Activated CD4-positive, alpha-beta T cell treated with anti-CD3 and anti-CD28 coated beads for 4 hours (primary cell): ENCODE measurements around the gene MYH11.
"Not testable (repeated sequence)": the region's sequence is repeated elsewhere in the genome, so short reads cannot be mapped to it uniquely, and the experiment has no call there.

Source experiments
- DNase-seq, 2 donors: peaks; one replicate each; pipeline ENCODE4 v3.0.0-alpha.2; 2020

MYH11 gene

DNA sequence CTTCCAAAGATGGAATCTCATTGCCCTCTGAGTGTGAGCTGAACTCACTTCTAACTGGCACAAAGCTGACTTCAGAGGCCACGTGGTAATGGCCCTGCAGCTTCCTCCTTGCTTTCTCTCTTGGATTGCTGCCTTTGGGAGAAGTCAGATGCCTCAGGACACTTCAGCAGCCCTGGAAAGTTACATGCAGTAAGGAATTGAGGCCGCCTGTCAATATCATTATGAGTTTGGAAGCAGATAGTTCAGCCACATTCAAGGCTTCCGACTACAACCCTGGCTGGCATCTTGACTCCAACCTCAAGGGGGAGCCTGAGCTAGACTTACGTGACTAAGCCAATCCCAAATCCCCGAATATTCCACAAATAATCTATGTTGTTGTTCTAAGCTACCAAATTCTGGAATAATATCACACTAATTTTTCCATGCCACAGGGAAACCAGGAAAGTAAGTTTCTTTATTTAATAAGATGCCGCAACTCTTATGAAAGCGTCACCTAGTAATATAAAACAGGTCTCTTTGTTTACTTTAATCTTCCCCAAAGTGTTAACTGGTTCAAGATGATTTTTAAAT lies 18.0 kb upstream of the MYH11 start:
- DNase-seq, result no peak

DNA sequence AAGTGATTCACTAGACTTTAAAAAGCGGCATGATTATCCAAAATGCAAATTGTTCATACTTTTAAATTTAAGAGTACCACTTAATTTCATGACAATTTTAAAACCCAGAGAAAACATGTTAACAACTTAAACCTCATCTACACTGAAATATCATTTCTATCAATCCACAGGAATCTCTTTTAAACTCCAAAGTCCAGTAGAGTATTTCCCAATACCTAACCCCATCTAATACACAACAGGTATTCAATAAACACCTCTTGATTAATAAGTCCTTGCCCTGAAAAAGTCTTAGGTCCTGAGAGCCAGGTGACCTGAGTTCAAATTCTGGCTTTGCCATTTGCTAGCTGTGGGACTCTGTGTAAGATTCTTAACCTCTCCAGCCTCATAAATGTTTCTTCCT lies 16.9 kb upstream of the MYH11 start:
- DNase-seq, result no peak

DNA sequence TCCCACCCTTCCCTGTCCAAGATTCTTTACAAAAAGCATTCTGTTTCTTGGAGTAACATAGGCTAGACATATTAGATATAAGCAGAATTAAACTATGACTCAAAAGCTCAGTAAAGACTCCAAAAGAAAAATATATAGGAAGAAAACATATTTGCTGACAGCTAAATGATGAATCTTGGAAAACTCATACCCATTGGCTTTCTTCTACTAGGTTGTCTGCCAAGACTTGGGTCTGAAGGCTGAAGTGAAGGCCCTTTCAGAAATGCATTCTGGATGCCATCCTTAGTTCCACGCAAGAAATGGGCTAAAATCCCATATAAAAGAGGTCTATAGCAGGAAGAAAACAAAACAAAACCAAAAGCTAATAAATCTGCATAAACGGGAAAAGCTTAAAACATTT lies 16.5 kb upstream of the MYH11 start:
- no peak for DNase-seq

DNA sequence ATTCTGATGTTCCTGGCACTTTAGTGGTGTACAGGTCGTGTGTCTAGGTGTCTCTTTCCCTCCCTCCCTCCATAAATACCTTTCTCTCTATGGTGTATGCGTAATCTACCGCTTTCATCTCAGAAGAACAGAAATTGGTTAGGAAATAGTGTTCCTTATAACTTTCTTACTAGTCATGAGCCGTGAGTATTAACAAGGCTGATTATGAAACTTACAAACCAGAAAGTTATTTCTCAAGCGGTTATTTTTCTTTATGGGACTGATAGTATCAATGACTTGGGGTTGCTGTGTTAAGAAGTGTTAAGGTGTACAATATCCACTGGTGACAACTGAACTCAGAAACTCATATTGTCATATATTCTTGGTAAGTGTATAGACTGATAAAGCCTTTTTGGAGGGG lies 13.2 kb upstream of the MYH11 start:
- DNase-seq, result no peak

DNA sequence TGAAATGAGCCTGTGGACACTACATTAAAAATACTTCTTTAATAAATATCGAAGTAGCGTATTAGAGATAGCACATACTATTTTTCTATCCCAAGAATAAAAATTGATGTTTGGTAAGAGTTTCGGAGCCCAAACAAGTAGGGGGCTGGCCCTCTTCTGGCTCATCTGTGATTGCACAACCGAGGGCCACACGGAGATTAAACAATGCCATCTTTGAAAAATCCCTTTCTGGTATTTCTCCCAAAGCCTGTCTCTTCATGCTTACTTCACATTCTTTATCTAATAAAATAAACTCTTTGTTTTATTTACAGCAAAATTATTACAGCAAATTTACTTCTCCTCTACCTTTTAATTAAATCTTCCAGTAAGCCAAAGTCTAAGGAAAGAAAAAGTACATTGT lies 9.6 kb upstream of the MYH11 start:
- DNase-seq, result no peak

DNA sequence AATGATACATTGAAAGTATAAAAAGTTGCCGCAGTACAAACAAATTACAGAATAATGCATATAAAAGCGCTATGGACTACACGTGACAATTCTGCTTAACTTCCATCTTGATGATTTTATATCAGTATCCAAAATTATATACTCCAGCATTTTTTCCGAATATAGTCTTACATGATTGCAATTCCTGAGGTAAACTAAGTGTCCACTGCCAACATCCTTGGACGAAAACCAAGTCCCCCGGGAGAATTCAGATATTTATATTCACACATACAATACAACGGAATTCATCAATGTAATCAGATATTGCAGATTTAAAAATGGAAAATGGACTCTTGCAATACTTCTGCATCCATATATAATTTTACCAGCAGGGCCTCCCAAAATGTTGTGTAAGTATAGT lies 8.9 kb upstream of the MYH11 start:
- DNase-seq, result no peak

DNA sequence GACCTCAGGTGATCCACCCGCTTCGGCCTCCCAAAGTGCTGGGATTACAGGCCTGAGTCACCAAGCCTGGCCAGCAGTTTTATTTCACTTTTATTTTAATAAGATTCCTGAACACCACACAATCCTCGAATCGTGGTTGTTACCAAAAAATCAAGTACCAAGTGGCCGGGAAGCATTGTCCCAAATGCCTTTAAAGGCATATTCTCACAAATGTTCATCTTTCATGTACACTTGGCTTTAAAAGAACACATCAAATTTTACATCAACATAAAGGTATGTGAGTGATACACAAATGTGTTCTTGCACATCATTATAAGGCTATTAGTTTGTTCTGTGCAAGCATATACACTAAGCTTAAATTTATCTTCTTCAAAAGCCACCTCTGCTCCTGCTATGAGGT lies 8.1 kb upstream of the MYH11 start:
- DNase-seq, result no peak

DNA sequence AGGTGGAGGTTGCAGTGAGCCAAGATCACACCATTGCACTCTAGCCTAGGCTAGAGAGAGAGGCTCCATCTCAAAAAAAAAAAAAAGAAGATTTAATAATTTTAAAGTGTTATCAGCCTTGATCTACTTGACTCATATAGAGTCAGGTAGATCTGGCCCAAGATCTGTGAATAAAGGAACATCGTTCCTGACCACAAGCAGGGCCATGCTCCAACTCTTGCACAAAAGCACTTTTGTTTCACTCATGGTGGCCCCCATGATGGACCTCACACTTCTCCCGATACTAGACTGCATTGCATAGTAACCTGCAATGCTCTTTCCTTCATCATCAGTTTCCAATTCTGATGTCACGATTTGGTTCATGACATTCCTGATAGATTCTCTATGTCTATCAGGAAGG lies 5.2 kb upstream of the MYH11 start:
- no peak for DNase-seq

DNA sequence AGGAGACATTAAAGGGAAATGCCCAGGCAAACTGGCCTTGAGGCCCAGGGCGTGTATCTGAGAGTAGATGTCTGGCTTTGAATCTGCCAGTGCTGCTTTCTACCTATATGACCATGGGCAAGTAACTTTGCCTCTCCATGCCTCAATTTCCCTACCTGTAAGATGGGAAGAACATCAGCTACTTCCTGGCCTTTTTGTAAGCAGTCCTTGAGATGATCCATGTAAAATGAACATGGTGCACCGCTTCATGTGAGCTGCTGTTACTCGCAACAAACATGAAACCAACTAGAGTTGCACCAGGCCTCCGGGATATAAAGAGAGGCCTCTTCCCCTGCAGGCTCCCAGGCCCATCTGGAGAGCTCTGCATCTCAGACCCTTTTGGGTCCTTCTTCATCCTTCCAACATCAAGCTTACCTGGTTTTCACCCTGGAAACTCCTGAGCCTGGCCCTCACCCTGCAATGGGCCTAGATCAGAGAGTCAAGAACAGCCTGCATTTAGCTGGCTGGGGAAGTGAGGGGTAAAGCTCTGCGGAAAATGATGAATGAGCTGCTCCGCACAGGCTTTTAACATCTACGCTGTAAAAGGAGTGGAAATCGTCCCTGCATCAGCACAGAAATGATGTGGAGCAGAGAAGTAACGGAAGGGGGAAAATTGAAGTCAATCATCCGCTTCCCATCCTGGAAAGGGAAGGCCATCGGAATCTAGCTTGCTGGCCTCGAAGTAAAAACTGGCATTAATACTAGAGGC lies 2.3 kb upstream of the MYH11 start:
- DNase-seq, result no peak

DNA sequence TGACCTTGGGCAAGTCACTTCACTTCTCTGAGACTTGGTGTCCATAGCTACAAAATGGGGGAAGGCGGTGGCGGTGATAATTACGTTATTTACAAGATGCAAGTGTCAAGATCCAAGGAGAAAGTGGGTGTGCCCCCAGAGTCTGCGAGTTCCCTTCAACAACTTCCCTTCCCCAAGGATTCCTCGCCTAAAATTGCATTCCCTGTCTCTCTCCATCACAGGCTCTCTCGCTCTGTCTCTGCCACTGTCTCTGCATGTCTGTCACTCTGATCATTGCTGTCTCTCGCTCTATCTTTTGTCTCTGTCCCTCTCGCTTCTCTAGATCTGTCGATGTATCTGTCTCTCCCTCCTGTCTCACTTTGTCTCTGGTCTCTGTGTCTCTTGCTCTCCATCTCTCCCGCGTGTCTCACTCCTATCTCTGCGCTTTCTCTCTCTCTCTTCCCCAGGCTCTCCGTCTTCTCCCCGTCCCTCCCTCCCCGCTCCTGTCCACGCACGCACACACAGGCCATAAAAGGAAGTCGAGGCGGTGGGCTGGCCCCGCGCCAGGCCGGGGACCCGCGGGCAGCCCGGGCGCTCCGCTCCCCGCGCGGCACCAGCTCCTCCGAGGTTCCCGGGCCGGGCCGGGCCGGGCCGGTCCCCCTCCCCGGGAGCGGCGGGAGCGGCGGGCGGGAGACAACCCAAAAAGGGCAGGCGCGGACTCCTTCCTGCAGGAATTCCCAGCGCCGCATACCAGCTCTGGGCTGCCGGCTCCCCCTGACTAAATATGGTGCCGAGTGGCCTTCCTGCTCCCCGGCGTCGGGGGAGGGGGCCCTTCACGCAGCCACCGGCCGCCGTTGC lies 1.1 kb upstream of the MYH11 start:
- DNase-seq, result no peak

DNA sequence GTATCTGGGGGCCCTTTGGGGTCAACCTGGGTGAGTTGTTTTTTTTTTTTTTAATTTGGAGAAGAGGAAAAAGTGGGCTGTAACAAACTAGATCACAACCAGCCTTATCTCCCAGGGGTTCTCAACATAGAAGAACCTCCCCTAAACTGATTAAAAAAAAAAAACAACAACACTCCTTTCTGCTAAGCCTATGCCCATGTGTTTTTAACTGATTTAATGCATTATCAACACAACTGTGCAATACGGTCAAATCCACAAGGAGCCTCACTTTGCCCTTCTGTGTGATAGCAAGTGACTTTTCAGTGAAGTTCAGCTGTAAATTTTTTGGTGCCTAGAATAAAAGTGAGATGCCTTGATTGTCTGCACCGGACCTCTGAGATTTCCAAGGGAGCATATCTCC lies 646 bp downstream of the MYH11 start:
- no peak for DNase-seq

DNA sequence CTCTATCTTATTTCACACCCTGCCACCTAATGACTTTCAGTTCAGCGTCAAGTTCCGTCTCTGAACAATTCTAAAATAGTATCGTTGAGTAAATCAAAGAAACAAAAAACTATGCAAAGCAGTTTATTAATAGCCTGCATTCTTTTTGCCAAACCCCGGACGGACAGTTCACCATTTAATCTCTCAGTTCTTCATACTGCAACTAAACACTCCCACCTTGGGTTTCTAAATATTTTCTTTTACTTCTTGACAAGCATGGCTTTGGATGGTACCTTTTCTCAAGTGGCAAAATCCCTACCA lies 1.2 kb downstream of the MYH11 start:
- no peak for DNase-seq

DNA sequence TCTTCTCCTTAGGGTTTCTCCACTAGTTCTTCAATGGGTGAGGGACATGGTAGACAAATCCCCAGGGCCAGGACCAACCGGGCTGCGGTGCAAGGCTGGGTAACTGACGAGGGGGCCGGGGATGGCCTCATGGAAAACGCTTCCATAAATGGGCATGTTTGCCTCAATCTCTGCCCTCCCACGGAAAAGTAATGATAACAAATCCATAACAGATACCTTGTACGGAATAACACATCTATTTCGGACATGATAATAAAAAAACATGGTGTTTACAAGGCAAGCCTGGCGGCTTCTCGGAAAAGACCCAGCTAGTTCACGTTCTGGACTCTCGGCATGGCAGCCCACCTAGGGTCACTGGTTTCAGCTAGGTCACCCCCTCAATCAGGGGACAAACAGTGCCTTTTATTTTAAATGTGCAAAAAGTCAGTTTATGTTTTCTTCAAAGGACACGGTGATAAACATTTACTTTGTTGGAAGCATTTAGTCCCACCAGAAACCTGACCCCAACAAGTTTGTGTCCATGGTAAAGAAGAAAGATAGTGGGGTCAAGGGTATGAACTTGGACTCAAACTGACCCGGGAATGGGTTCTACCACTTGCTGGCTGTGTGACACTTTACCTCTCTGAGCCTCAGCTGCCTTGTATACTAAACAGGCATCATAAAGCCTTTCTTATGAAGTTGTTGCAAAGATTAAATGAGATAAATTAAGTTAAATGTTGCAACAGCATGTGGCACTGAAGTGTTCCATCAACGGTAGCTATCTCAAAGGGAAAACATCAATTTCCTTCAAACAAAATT lies 1.7 kb downstream of the MYH11 start:
- no peak for DNase-seq

DNA sequence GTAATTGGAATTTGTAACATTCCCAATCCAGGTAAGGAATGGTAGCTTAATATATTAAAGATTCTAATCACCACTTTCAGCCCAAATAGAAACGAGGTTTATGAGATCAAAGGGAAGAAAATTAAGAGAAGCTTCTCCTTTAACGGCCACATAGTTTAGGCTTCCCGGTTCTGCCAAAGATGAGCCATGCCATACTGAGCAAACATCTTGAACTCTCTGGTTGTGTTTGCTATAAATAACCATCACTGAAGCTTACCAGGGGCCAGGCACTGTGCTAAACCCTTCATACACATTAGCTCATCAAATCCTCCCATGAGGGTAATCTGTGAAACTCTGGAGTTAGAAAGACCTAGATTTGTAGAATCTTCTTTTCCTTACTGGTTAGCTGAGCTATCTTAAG lies 2.8 kb downstream of the MYH11 start:
- DNase-seq, result no peak

DNA sequence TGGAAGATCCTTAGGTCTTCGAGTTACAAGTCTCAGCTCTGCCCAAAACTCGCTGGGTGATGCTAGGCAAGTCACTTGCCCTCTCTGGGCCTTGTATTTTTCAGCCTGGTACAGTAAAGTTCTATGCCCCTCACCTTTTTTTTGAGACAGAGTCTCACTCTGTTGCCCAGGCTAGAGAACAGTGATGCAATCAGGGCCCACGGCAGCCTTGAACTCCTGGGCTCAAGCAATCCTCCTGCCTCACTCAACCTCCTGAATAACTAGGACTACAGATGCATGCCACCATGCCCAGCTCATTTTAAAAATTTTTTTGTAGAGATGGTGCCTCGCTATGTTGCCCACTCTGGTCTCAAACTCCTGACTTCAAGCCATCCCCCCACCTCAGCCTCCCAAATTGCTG lies 3.8 kb downstream of the MYH11 start:
- DNase-seq, result no peak

DNA sequence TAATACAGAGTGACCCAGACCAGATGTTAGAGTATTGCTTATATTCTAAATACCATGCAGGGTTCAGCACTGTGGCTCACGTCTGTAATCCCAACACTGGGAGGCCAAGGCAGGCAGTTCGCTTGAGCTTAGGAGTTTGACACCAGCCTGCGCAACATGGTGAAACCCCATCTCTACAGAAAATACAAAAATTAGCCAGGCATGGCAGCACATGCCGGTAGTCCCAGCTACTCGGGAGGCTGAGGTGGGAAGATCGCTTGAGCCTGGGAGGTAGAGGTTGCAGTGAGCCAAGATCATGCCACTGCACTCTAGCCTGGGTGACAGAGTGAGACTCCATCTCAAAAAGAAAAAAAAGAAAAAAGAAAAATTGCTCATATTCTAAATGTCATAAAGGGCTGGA lies 6.3 kb downstream of the MYH11 start:
- not testable (repeated sequence) for DNase-seq

DNA sequence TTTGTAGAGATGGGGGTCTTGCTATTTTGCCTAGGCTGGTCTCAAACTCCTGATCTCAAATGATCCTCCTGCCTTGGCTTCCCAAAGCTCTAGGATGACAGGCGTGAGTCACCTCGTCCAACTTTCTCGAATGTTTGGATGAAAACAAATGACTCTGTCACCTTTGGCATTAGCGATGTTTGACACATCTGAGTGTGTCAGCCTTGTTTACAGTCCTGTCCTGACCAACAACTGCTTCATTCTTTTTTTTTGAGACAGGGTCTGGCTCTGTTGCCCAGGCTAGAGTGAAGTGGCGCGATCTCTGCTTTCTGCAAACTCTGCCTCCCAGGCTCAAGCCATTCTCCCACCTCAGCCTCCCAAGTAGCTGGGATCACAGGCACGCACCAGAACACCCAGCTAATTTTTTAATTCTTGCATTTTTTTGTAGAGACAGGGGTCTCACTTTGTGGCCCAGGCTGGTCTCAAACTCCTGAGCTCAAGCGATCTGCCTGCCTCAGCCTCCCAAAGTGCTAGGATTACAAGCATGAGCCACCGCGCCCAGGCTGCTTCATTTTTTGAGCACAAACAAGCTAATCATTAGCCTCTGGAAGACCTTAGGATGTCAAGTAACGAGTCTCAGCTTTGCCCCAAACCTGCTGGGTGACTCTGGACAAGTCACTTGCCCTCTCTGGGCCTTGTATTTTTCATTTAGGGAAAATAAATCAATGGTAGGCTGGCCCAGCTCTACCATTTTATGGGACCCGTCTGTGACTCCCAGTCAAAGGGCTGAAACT lies 7.4 kb downstream of the MYH11 start:
- no peak for DNase-seq

DNA sequence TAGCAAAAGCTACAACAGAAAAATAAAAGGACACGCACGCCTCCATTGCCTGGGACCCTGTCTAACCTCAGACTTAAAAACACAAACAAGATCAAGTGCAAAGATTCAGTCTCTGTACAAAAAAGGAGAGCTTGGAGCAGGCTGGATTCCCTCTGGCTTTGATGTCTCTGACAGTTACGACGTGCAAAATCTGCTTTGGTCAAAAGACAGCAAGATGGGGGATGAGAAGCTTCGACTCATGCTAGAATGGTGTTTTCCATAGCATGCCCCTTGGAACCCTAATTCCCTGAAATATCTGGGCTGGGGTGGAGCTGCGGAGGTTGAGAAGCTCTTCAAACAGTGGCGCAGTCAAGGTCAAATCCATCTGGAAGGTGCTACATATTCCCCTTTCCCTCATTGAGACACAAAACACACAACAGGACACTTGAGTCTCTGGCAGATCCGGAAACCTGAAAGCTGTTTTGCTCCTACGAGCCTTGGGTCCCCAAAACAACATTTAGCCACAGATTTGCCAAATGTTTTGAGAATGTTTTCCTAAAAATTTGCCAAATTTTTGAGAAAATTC lies 9.1 kb downstream of the MYH11 start:
- DNase-seq, result no peak

DNA sequence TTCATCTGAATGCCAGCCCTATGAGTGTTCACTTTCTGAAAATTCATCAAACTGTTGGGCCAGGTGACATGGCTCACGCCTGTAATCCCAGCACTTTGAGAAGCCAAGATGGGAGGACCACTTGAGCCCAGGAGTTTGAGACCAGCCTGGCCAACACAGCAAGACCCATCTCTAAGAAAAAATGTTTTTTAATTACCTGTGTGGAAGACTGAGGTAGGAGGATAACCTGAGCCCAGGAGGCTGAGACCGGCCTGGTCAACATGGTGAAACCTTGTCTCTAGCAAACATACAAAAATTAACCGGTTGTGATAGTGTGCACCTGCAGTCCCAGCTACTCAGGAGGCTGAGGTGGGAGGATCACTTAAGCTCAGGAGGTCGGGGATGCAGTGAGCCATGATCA lies 10.3 kb downstream of the MYH11 start:
- DNase-seq, result no peak

DNA sequence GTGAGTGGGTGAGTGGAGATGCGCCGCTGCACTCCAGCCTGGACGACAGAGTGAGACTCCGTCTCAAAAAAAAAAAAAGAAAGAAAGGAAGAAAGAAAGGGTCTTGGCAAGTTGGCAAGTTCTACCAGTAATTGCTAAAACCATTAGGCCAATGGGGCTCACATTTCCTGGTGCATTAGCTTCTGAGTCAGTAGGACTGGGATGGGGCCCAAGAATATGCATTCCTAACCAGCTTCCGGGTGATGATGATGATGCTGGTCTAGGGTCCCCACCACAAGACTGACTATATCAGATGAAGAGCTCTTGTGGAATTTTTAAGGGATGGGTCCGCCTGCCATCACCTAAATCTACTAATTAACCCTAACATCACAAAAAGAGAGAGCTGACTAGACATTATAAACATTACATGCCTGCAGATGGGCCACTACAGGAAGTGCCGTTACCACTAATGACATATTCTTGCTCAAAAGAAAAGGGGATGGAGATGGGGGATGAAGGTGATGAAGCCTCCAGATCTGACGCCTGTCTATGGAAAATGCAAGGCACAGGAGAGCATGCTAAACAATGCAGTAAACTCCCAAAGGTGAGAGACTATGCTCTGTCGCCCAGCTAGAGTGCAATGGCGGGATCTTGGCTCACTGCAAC lies 13.1 kb downstream of the MYH11 start:
- DNase-seq, result no peak

DNA sequence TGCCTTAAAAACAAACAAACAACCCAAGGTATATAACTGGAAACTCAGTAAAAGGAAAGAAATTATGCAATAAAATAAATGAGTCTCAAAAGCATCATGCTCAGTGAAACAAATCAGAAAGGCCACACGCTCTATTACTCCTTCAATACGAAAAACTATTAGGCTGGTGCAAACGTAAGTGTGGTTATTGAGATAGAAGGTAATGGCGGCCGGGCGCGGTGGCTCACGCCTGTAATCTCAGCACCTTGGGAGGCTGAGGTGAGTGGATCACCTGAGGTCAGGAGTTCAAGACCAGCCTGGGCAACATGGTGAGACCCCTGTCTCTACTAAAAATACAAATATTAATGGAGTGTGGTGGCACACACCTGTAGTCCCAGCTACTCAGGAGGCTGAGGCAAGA lies 17.6 kb downstream of the MYH11 start:
- not testable (repeated sequence) for DNase-seq

DNA sequence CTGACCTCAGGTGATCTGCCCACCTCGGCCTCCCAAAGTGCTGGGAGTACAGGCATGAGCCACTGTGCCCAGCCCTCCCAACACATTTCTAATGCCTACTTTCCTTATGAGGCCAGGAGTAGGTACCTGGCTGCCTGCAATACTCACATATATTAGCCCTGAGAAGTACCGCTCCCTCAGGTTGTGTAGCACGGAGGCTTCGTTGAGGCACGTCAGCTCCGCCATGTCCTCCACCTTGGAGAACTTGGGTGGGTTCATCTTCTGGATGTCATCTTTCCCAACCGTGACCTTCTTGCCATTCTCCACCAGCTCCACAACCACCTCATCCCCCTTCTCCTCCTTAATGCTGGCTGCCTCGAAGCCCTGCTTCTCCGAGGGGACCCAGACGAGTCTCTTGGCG lies 19.1 kb downstream of the MYH11 start:
- DNase-seq, result no peak
